ENCODE measurements around the gene EPB41L4B. TPM values are rescaled to one million over a fixed set of nuclear protein-coding genes. Genes with fewer than 3 reads are reported as not detected.
"Not testable (repeated sequence)": the region's sequence is repeated elsewhere in the genome, so short reads cannot be mapped to it uniquely, and the experiment has no call there.

Gene EPB41L4B
- total and polyA plus RNA-seq, 2 donors: 0.71 to 4.2 TPM

GRCh38 chr9:109225629-109226028 is 95.2 kb downstream of the EPB41L4B start:
- Histone ChIP-seq H3K4me1 (ENCODE audit: control insufficient read depth in 2 of 2, insufficient read depth in 2 of 2, low read length in 2 of 2) (no peaks in the 10 kb centered on the region), H3K9me3 (ENCODE audit: control insufficient read depth in 2 of 2, insufficient read depth in 1 of 2, low read length in 1 of 2) (no peaks in the 10 kb centered on the region), H3K4me3 (ENCODE audit: low read length in 2 of 2) (no peak overlapping the region), H3K27ac (ENCODE audit: low read depth in 1 of 2, low read length in 1 of 2) (no peak overlapping the region), H3K27me3 (ENCODE audit: control insufficient read depth in 2 of 2, insufficient read depth in 1 of 2, low read length in 1 of 2) (peaks cover 0 to 2% of the 10 kb centered on the region in 2 donors), H3K36me3 (ENCODE audit: control insufficient read depth in 2 of 2, insufficient read depth in 2 of 2, low read length in 1 of 2) (no peaks in the 10 kb centered on the region)
- DNase-seq (ENCODE audit: low read depth in 6 of 9, low spot score in 9 of 9): no peak
- WGBS: 79% methylated on average over 2 of the region's 2 CpGs

GRCh38 chr9:109224751-109225150 is 96.1 kb downstream of the EPB41L4B start:
- Histone ChIP-seq H3K36me3 (ENCODE audit: control insufficient read depth in 2 of 2, insufficient read depth in 2 of 2, low read length in 1 of 2) (no peaks in the 10 kb centered on the region), H3K4me1 (ENCODE audit: control insufficient read depth in 2 of 2, insufficient read depth in 2 of 2, low read length in 2 of 2) (no peaks in the 10 kb centered on the region), H3K9me3 (ENCODE audit: control insufficient read depth in 2 of 2, insufficient read depth in 1 of 2, low read length in 1 of 2) (no peaks in the 10 kb centered on the region), H3K27ac (ENCODE audit: low read depth in 1 of 2, low read length in 1 of 2) (no peak overlapping the region), H3K27me3 (ENCODE audit: control insufficient read depth in 2 of 2, insufficient read depth in 1 of 2, low read length in 1 of 2) (peaks cover 0 to 2% of the 10 kb centered on the region in 2 donors), H3K4me3 (ENCODE audit: low read length in 2 of 2) (no peak overlapping the region)
- no peak for DNase-seq (ENCODE audit: low read depth in 6 of 9, low spot score in 9 of 9)
- 93% methylated on average over 3 of the region's 3 CpGs for WGBS

GRCh38 chr9:109218242-109218641 is 102.6 kb downstream of the EPB41L4B start:
- 89% methylated on average over 4 of the region's 4 CpGs for WGBS
- H3K36me3 ChIP-seq (ENCODE audit: control insufficient read depth in 2 of 2, insufficient read depth in 2 of 2, low read length in 1 of 2); H3K27me3 ChIP-seq (ENCODE audit: control insufficient read depth in 2 of 2, insufficient read depth in 1 of 2, low read length in 1 of 2); H3K4me3 ChIP-seq (ENCODE audit: low read length in 2 of 2); DNase-seq (ENCODE audit: low read depth in 6 of 9, low spot score in 9 of 9); H3K4me1 ChIP-seq (ENCODE audit: control insufficient read depth in 2 of 2, insufficient read depth in 2 of 2, low read length in 2 of 2); H3K27ac ChIP-seq (ENCODE audit: low read depth in 1 of 2, low read length in 1 of 2); H3K9me3 ChIP-seq (ENCODE audit: control insufficient read depth in 2 of 2, insufficient read depth in 1 of 2, low read length in 1 of 2): not testable (repeated sequence)

- no peak overlapping the region for H3K4me3 ChIP-seq (ENCODE audit: low read length in 2 of 2)
- H3K36me3 ChIP-seq (ENCODE audit: control insufficient read depth in 2 of 2, insufficient read depth in 2 of 2, low read length in 1 of 2): no peaks in the 10 kb centered on the region
- no peaks in the 10 kb centered on the region for H3K4me1 ChIP-seq (ENCODE audit: control insufficient read depth in 2 of 2, insufficient read depth in 2 of 2, low read length in 2 of 2)
- 96% methylated on average over 6 of the region's 6 CpGs for WGBS
- H3K9me3 ChIP-seq (ENCODE audit: control insufficient read depth in 2 of 2, insufficient read depth in 1 of 2, low read length in 1 of 2): no peaks in the 10 kb centered on the region
- H3K27me3 ChIP-seq (ENCODE audit: control insufficient read depth in 2 of 2, insufficient read depth in 1 of 2, low read length in 1 of 2): peaks cover 0 to 5% of the 10 kb centered on the region in 2 donors
- no peak for DNase-seq (ENCODE audit: low read depth in 6 of 9, low spot score in 9 of 9)
- H3K27ac ChIP-seq (ENCODE audit: low read depth in 1 of 2, low read length in 1 of 2): no peak overlapping the region
Measured at GRCh38 chr9:109214414-109214813, 106.4 kb downstream of the EPB41L4B start.

- H3K36me3 ChIP-seq (ENCODE audit: control insufficient read depth in 2 of 2, insufficient read depth in 2 of 2, low read length in 1 of 2): no peaks in the 10 kb centered on the region
- no peaks in the 10 kb centered on the region for H3K9me3 ChIP-seq (ENCODE audit: control insufficient read depth in 2 of 2, insufficient read depth in 1 of 2, low read length in 1 of 2)
- H3K27ac ChIP-seq (ENCODE audit: low read depth in 1 of 2, low read length in 1 of 2): no peak overlapping the region
- WGBS: 92% methylated on average over 11 of the region's 11 CpGs
- no peak for DNase-seq (ENCODE audit: low read depth in 6 of 9, low spot score in 9 of 9)
- peaks cover 0 to 5% of the 10 kb centered on the region in 2 donors for H3K27me3 ChIP-seq (ENCODE audit: control insufficient read depth in 2 of 2, insufficient read depth in 1 of 2, low read length in 1 of 2)
- H3K4me3 ChIP-seq (ENCODE audit: low read length in 2 of 2): no peak overlapping the region
- H3K4me1 ChIP-seq (ENCODE audit: control insufficient read depth in 2 of 2, insufficient read depth in 2 of 2, low read length in 2 of 2): no peaks in the 10 kb centered on the region
Measured at GRCh38 chr9:109213285-109214121, 107.4 kb downstream of the EPB41L4B start.

GRCh38 chr9:109212768-109213167 is 108.1 kb downstream of the EPB41L4B start:
- no peaks in the 10 kb centered on the region for H3K36me3 ChIP-seq (ENCODE audit: control insufficient read depth in 2 of 2, insufficient read depth in 2 of 2, low read length in 1 of 2)
- DNase-seq (ENCODE audit: low read depth in 6 of 9, low spot score in 9 of 9): no peak
- peaks cover 0 to 5% of the 10 kb centered on the region in 2 donors for H3K27me3 ChIP-seq (ENCODE audit: control insufficient read depth in 2 of 2, insufficient read depth in 1 of 2, low read length in 1 of 2)
- H3K9me3 ChIP-seq (ENCODE audit: control insufficient read depth in 2 of 2, insufficient read depth in 1 of 2, low read length in 1 of 2): no peaks in the 10 kb centered on the region
- 91% methylated on average over 4 of the region's 4 CpGs for WGBS
- H3K27ac ChIP-seq (ENCODE audit: low read depth in 1 of 2, low read length in 1 of 2): no peak overlapping the region
- H3K4me3 ChIP-seq (ENCODE audit: low read length in 2 of 2): no peak overlapping the region
- H3K4me1 ChIP-seq (ENCODE audit: control insufficient read depth in 2 of 2, insufficient read depth in 2 of 2, low read length in 2 of 2): no peaks in the 10 kb centered on the region

- Histone ChIP-seq H3K9me3 (ENCODE audit: control insufficient read depth in 2 of 2, insufficient read depth in 1 of 2, low read length in 1 of 2) (no peaks in the 10 kb centered on the region), H3K36me3 (ENCODE audit: control insufficient read depth in 2 of 2, insufficient read depth in 2 of 2, low read length in 1 of 2) (no peaks in the 10 kb centered on the region), H3K4me3 (ENCODE audit: low read length in 2 of 2) (no peak overlapping the region), H3K27ac (ENCODE audit: low read depth in 1 of 2, low read length in 1 of 2) (no peak overlapping the region), H3K27me3 (ENCODE audit: control insufficient read depth in 2 of 2, insufficient read depth in 1 of 2, low read length in 1 of 2) (no peaks in the 10 kb centered on the region), H3K4me1 (ENCODE audit: control insufficient read depth in 2 of 2, insufficient read depth in 2 of 2, low read length in 2 of 2) (no peaks in the 10 kb centered on the region)
- DNase-seq (ENCODE audit: low read depth in 6 of 9, low spot score in 9 of 9): no peak
- 82% methylated on average over 2 of the region's 2 CpGs for WGBS
Measured at GRCh38 chr9:109206670-109207069, 114.2 kb downstream of the EPB41L4B start.

GRCh38 chr9:109205526-109205925 is 115.3 kb downstream of the EPB41L4B start:
- Histone ChIP-seq H3K27ac (ENCODE audit: low read depth in 1 of 2, low read length in 1 of 2) (no peak overlapping the region), H3K36me3 (ENCODE audit: control insufficient read depth in 2 of 2, insufficient read depth in 2 of 2, low read length in 1 of 2) (no peaks in the 10 kb centered on the region), H3K27me3 (ENCODE audit: control insufficient read depth in 2 of 2, insufficient read depth in 1 of 2, low read length in 1 of 2) (no peaks in the 10 kb centered on the region), H3K9me3 (ENCODE audit: control insufficient read depth in 2 of 2, insufficient read depth in 1 of 2, low read length in 1 of 2) (no peaks in the 10 kb centered on the region), H3K4me1 (ENCODE audit: control insufficient read depth in 2 of 2, insufficient read depth in 2 of 2, low read length in 2 of 2) (no peaks in the 10 kb centered on the region), H3K4me3 (ENCODE audit: low read length in 2 of 2) (no peak overlapping the region)
- 81% methylated on average over 1 of the region's 1 CpG for WGBS
- DNase-seq (ENCODE audit: low read depth in 6 of 9, low spot score in 9 of 9): no peak

- Histone ChIP-seq H3K27me3 (ENCODE audit: control insufficient read depth in 2 of 2, insufficient read depth in 1 of 2, low read length in 1 of 2) (no peaks in the 10 kb centered on the region), H3K9me3 (ENCODE audit: control insufficient read depth in 2 of 2, insufficient read depth in 1 of 2, low read length in 1 of 2) (no peaks in the 10 kb centered on the region), H3K4me1 (ENCODE audit: control insufficient read depth in 2 of 2, insufficient read depth in 2 of 2, low read length in 2 of 2) (no peaks in the 10 kb centered on the region), H3K27ac (ENCODE audit: low read depth in 1 of 2, low read length in 1 of 2) (no peak overlapping the region), H3K4me3 (ENCODE audit: low read length in 2 of 2) (no peak overlapping the region), H3K36me3 (ENCODE audit: control insufficient read depth in 2 of 2, insufficient read depth in 2 of 2, low read length in 1 of 2) (no peaks in the 10 kb centered on the region)
- WGBS: 91% methylated on average over 4 of the region's 4 CpGs
- no peak for DNase-seq (ENCODE audit: low read depth in 6 of 9, low spot score in 9 of 9)
Measured at GRCh38 chr9:109203761-109204360, 117.0 kb downstream of the EPB41L4B start.

All from thymus (tissue), 11 donors.